ENCODE data around the gene DOCK6. TPM values are rescaled to one million over a fixed set of nuclear protein-coding genes. Genes with fewer than 3 reads are reported as not detected.

Gene DOCK6
- total and polyA plus RNA-seq, 2 of the 13 experiments (the other 11 are each of a cell fraction or from before 2014, with no cell fraction given) = 5.4 to 38.1 TPM

DNA sequence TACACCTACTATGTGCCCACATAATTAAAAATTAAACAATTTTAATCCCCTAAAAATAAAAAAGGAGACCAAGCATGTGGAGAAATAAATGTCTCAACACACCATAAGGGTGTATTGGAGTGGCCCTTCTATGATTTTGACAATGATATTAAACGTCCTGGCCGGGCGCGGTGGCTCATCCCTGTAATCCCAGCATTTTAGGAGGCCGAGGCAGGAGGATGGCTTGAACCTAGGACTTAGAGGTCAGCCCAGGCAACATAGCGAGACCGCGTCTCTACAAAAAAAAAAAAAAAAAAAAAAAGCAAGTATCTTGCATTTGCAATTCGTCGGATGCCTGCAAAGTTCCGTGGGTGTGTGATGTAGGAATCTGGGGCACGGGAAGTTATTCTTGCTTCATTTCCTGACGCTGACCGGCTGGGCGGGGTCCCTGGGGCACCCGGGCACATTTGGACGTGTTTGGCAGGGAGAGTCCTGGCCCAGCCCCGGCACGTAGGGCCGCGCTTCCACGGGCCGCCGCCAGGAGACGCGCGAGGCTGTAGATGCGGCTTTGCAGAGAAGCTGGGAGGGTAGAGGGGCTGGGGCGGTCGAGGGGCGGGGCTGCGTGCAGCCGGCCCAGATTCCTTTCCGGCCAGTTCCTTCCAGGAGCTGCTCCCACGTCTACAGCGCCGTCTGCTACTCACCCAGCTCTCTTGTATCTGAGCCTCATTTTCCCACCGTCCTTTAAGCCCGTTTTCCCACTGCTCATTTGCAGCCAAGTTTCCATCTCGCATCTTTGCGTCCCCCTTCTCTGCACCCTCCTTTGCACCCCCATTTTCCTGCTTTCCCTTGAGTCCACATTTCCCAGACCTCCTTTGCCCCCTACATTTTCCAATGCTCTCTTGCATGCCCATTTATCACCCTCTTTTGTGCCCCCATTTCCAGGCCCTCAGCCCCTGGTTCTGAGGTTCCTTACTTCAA, 31.4 kb upstream of the DOCK6 start (continued):
- TF ChIP-seq, protein P1, sequence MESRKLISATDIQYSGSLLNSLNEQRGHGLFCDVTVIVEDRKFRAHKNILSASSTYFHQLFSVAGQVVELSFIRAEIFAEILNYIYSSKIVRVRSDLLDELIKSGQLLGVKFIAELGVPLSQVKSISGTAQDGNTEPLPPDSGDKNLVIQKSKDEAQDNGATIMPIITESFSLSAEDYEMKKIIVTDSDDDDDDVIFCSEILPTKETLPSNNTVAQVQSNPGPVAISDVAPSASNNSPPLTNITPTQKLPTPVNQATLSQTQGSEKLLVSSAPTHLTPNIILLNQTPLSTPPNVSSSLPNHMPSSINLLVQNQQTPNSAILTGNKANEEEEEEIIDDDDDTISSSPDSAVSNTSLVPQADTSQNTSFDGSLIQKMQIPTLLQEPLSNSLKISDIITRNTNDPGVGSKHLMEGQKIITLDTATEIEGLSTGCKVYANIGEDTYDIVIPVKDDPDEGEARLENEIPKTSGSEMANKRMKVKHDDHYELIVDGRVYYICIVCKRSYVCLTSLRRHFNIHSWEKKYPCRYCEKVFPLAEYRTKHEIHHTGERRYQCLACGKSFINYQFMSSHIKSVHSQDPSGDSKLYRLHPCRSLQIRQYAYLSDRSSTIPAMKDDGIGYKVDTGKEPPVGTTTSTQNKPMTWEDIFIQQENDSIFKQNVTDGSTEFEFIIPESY (CRISPR knock-in tag; IDR thresholded peaks at IDR 0.05) = peak; percentile 43
- TF ChIP-seq GATAD1 (CRISPR knock-in tag; IDR thresholded peaks at IDR 0.05) (0 out of 2 replicates have a peak, but pooled peaks have one; percentile 43), GABPA (IDR thresholded peaks at IDR 0.05; ENCODE audit: low read depth, low read length) (no peak), GABPA (CRISPR knock-in tag; IDR thresholded peaks at IDR 0.05; ENCODE audit: low read depth) (peak; percentile 52), CCAR2 (optimal IDR thresholded peaks at IDR 0.05; ENCODE audit: low read depth, low read length) (no peak), RARA (CRISPR knock-in tag; IDR thresholded peaks at IDR 0.05) (0 out of 2 replicates have a peak, but pooled peaks have one; percentile 8), KDM3A (CRISPR knock-in tag; IDR thresholded peaks at IDR 0.05; ENCODE audit: low read depth) (0 out of 2 replicates have a peak, but pooled peaks have one; percentile 53), TCF12 (IDR thresholded peaks at IDR 0.05) (no peak), TCF12 (CRISPR knock-in tag; IDR thresholded peaks at IDR 0.05) (no peak), HINFP (CRISPR knock-in tag; IDR thresholded peaks at IDR 0.05; ENCODE audit: low read depth) (no peak), SCMH1 (CRISPR knock-in tag; IDR thresholded peaks at IDR 0.05; ENCODE audit: borderline replicate concordance) (no peak), EED (CRISPR knock-in tag; IDR thresholded peaks at IDR 0.05) (no peak), HOXD1 (CRISPR knock-in tag; IDR thresholded peaks at IDR 0.05) (peak; percentile 43; the same call in 1 of the 2 replicates), ZFX (CRISPR knock-in tag; IDR thresholded peaks at IDR 0.05; ENCODE audit: low read depth) (peak; percentile 32; the same call in 1 of the 2 replicates), FOXK1 (CRISPR knock-in tag; IDR thresholded peaks at IDR 0.05; ENCODE audit: borderline replicate concordance, low read depth) (no peak), ZNF331 (CRISPR knock-in tag; IDR thresholded peaks at IDR 0.05) (no peak), GTF3A (CRISPR knock-in tag; conservative IDR thresholded peaks at IDR 0.05) (no peak), JUN (CRISPR knock-in tag; IDR thresholded peaks at IDR 0.05) (no peak), SP1 (IDR thresholded peaks at IDR 0.05) (no peak), SP1 (CRISPR knock-in tag; IDR thresholded peaks at IDR 0.05) (peak; percentile 65)
- TF ChIP-seq, protein P2, sequence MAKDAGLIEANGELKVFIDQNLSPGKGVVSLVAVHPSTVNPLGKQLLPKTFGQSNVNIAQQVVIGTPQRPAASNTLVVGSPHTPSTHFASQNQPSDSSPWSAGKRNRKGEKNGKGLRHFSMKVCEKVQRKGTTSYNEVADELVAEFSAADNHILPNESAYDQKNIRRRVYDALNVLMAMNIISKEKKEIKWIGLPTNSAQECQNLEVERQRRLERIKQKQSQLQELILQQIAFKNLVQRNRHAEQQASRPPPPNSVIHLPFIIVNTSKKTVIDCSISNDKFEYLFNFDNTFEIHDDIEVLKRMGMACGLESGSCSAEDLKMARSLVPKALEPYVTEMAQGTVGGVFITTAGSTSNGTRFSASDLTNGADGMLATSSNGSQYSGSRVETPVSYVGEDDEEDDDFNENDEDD (CRISPR knock-in tag; IDR thresholded peaks at IDR 0.05; ENCODE audit: borderline replicate concordance) = no peak
- TF ChIP-seq, protein P3, sequence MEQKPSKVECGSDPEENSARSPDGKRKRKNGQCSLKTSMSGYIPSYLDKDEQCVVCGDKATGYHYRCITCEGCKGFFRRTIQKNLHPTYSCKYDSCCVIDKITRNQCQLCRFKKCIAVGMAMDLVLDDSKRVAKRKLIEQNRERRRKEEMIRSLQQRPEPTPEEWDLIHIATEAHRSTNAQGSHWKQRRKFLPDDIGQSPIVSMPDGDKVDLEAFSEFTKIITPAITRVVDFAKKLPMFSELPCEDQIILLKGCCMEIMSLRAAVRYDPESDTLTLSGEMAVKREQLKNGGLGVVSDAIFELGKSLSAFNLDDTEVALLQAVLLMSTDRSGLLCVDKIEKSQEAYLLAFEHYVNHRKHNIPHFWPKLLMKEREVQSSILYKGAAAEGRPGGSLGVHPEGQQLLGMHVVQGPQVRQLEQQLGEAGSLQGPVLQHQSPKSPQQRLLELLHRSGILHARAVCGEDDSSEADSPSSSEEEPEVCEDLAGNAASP (CRISPR knock-in tag; IDR thresholded peaks at IDR 0.05; ENCODE audit: borderline replicate concordance) = peak; percentile 42; the same call in 1 of the 2 replicates
- TF ChIP-seq, protein P4, sequence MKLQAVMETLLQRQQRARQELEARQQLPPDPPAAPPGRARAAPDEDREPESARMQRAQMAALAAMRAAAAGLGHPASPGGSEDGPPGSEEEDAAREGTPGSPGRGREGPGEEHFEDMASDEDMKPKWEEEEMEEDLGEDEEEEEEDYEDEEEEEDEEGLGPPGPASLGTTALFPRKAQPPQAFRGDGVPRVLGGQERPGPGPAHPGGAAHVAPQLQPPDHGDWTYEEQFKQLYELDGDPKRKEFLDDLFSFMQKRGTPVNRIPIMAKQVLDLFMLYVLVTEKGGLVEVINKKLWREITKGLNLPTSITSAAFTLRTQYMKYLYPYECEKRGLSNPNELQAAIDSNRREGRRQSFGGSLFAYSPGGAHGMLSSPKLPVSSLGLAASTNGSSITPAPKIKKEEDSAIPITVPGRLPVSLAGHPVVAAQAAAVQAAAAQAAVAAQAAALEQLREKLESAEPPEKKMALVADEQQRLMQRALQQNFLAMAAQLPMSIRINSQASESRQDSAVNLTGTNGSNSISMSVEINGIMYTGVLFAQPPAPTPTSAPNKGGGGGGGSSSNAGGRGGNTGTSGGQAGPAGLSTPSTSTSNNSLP (IDR thresholded peaks at IDR 0.05; ENCODE audit: low read depth, low read length) = no peak

Data from HepG2 (cell line).